Measurements from ENCODE around the gene AK4. TPM values are rescaled to one million over a fixed set of nuclear protein-coding genes. Genes with fewer than 3 reads are reported as not detected.

The AK4 gene
- total RNA-seq, 1 experiment from 2014 or later = 180 TPM

DNA sequence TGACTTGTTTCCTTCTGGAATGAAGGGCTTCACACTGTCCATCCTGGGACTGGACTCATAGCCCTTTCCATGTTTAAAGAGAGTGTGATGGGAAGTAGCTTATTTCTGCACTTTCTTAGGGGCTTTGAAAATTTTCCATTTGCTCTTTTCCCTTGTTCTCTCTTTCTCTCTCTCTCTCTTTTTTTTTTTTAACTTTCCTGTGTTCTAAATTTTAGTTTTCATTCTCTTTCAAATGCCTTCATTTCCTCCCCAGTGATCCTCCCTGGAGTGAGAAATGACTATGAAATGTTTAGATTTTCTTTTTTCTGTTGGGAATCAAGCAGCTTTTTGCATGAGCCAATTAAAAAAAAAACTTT is 2.1 kb downstream of the AK4 start:
- CTCF ChIA-PET = interaction anchor here (0.8 kb wide), 1 partner anchor 22 kb away, joined by 6 read pairs; no protein-coding TSS in a partner anchor
- Mint-ChIP-seq H3K27me3 (ENCODE audit: low read depth) (peaks cover 8% of the 10 kb centered on the region), H3K36me3 (peaks cover 10% of the 10 kb centered on the region)

DNA sequence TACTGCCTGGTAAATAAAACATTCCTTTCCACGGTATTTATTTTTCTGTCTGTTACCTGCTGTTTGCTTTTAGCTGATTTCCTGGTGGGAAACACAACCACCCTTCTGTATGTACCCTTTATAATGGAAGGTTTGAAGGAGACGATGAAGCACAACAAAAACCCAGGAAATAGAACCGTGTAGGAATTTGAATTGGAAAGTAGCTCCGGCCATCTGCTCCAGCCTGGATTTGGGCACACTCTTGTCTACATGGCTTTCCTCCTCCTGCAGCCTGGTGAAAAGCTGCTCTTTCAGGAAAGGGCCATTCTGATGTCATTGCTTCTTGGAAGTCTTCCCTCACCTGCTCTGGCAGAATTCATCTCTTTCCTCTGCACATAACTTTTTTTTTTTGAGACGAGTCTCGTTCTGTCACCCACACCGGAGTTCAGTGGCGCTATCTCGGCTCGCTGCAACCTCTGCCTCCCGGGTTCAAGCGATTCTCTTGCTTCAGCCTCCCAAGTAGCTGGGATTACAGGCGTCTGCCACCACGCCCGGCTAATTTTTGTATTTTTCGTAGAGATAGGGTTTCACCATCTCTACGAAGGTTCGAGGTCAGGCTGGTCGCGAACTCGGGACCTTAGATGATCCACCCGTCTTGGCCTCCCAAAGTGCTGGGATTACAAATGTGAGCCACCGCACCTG is 2.7 kb downstream of the AK4 start:
- peaks cover 2% of the 10 kb centered on the region for H3K27me3 Mint-ChIP-seq (ENCODE audit: low read depth)
- peaks cover 10% of the 10 kb centered on the region for H3K36me3 Mint-ChIP-seq
- H3K9me3 Mint-ChIP-seq = no peaks in the 10 kb centered on the region
- POLR2A ChIA-PET = interaction anchor here (1.4 kb wide), 1 partner anchor 85 kb away, joined by 3 read pairs; no protein-coding TSS in a partner anchor
- H3K27ac Mint-ChIP-seq = peak overlapping the region; percentile 94
- H3K4me1 Mint-ChIP-seq = peaks cover 67% of the 10 kb centered on the region
- CTCF ChIA-PET = interaction anchor here (0.7 to 1.2 kb wide), 3 partner anchors 22 to 76 kb away, joined by 3 to 6 read pairs (median 6); no protein-coding TSS in a partner anchor
- DNase-seq (ENCODE audit: low spot score) = no peak
- ATAC-seq = peak; percentile 11
- peak overlapping the region; percentile 88 for H3K4me3 Mint-ChIP-seq
- TF ChIP-seq TEAD1 (CRISPR knock-in tag; IDR thresholded peaks at IDR 0.05) (peak; percentile 27; the same call in 1 of the 2 replicates), ZNF512 (CRISPR knock-in tag; IDR thresholded peaks at IDR 0.05; ENCODE audit: borderline replicate concordance) (no peak), ZBTB21 (CRISPR knock-in tag; IDR thresholded peaks at IDR 0.05; ENCODE audit: borderline replicate concordance) (no peak), SP1 (CRISPR knock-in tag; conservative IDR thresholded peaks at IDR 0.05) (0 out of 2 replicates have a peak, but pooled peaks have one; percentile 14), E2F4 (CRISPR knock-in tag; IDR thresholded peaks at IDR 0.05; ENCODE audit: borderline replicate concordance, low read depth) (no peak), USF1 (CRISPR knock-in tag; IDR thresholded peaks at IDR 0.05) (no peak)
- TF ChIP-seq, protein P1, sequence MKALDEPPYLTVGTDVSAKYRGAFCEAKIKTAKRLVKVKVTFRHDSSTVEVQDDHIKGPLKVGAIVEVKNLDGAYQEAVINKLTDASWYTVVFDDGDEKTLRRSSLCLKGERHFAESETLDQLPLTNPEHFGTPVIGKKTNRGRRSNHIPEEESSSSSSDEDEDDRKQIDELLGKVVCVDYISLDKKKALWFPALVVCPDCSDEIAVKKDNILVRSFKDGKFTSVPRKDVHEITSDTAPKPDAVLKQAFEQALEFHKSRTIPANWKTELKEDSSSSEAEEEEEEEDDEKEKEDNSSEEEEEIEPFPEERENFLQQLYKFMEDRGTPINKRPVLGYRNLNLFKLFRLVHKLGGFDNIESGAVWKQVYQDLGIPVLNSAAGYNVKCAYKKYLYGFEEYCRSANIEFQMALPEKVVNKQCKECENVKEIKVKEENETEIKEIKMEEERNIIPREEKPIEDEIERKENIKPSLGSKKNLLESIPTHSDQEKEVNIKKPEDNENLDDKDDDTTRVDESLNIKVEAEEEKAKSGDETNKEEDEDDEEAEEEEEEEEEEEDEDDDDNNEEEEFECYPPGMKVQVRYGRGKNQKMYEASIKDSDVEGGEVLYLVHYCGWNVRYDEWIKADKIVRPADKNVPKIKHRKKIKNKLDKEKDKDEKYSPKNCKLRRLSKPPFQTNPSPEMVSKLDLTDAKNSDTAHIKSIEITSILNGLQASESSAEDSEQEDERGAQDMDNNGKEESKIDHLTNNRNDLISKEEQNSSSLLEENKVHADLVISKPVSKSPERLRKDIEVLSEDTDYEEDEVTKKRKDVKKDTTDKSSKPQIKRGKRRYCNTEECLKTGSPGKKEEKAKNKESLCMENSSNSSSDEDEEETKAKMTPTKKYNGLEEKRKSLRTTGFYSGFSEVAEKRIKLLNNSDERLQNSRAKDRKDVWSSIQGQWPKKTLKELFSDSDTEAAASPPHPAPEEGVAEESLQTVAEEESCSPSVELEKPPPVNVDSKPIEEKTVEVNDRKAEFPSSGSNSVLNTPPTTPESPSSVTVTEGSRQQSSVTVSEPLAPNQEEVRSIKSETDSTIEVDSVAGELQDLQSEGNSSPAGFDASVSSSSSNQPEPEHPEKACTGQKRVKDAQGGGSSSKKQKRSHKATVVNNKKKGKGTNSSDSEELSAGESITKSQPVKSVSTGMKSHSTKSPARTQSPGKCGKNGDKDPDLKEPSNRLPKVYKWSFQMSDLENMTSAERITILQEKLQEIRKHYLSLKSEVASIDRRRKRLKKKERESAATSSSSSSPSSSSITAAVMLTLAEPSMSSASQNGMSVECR (CRISPR knock-in tag; IDR thresholded peaks at IDR 0.05; ENCODE audit: borderline replicate concordance) = no peak
- TF ChIP-seq, protein P2, sequence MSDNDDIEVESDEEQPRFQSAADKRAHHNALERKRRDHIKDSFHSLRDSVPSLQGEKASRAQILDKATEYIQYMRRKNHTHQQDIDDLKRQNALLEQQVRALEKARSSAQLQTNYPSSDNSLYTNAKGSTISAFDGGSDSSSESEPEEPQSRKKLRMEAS (CRISPR knock-in tag; IDR thresholded peaks at IDR 0.05) = no peak

More for the DNA sequence above, 2.1 kb downstream of the AK4 start:
- POLR2A ChIA-PET = interaction anchor here (1.4 kb wide), 1 partner anchor 84 kb away, joined by 3 read pairs; no protein-coding TSS in a partner anchor
- peak overlapping the region; percentile 94 for H3K27ac Mint-ChIP-seq
- H3K9me3 Mint-ChIP-seq = no peaks in the 10 kb centered on the region
- ATAC-seq (no peak), DNase-seq (ENCODE audit: low spot score) (no peak)
- TF ChIP-seq ESRRA (CRISPR knock-in tag; IDR thresholded peaks at IDR 0.05; ENCODE audit: borderline replicate concordance) = no peak
- no peak for TF ChIP-seq MXD4 (CRISPR knock-in tag; IDR thresholded peaks at IDR 0.05; ENCODE audit: borderline replicate concordance)
- no peak for TF ChIP-seq OVOL2 (CRISPR knock-in tag; IDR thresholded peaks at IDR 0.05; ENCODE audit: borderline replicate concordance)
- TF ChIP-seq, protein P3, sequence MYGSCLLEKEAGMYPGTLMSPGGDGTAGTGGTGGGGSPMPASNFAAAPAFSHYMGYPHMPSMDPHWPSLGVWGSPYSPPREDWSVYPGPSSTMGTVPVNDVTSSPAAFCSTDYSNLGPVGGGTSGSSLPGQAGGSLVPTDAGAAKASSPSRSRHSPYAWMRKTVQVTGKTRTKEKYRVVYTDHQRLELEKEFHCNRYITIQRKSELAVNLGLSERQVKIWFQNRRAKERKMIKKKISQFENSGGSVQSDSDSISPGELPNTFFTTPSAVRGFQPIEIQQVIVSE (CRISPR knock-in tag; IDR thresholded peaks at IDR 0.05; ENCODE audit: borderline replicate concordance) = no peak
- TF ChIP-seq RELA (CRISPR knock-in tag; IDR thresholded peaks at IDR 0.05; ENCODE audit: borderline replicate concordance) = no peak
- TF ChIP-seq SOX15 (CRISPR knock-in tag; IDR thresholded peaks at IDR 0.05) = no peak
- no peak for TF ChIP-seq ZNF317 (CRISPR knock-in tag; IDR thresholded peaks at IDR 0.05; ENCODE audit: borderline replicate concordance, low read depth)
- TF ChIP-seq, protein P4, sequence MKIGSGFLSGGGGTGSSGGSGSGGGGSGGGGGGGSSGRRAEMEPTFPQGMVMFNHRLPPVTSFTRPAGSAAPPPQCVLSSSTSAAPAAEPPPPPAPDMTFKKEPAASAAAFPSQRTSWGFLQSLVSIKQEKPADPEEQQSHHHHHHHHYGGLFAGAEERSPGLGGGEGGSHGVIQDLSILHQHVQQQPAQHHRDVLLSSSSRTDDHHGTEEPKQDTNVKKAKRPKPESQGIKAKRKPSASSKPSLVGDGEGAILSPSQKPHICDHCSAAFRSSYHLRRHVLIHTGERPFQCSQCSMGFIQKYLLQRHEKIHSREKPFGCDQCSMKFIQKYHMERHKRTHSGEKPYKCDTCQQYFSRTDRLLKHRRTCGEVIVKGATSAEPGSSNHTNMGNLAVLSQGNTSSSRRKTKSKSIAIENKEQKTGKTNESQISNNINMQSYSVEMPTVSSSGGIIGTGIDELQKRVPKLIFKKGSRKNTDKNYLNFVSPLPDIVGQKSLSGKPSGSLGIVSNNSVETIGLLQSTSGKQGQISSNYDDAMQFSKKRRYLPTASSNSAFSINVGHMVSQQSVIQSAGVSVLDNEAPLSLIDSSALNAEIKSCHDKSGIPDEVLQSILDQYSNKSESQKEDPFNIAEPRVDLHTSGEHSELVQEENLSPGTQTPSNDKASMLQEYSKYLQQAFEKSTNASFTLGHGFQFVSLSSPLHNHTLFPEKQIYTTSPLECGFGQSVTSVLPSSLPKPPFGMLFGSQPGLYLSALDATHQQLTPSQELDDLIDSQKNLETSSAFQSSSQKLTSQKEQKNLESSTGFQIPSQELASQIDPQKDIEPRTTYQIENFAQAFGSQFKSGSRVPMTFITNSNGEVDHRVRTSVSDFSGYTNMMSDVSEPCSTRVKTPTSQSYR (CRISPR knock-in tag; IDR thresholded peaks at IDR 0.05) = no peak
- no peak for TF ChIP-seq NFYB (CRISPR knock-in tag; conservative IDR thresholded peaks at IDR 0.05; ENCODE audit: low read depth)
- no peak for TF ChIP-seq PRRX2 (CRISPR knock-in tag; IDR thresholded peaks at IDR 0.05)
- TF ChIP-seq ZNF396 (CRISPR knock-in tag; IDR thresholded peaks at IDR 0.05; ENCODE audit: borderline replicate concordance) = no peak
- TF ChIP-seq CTCF (IDR thresholded peaks at IDR 0.05) = no peak
- TF ChIP-seq NFE2L1 (CRISPR knock-in tag; IDR thresholded peaks at IDR 0.05) = no peak
- H3K4me3 Mint-ChIP-seq = peak overlapping the region; percentile 88
- H3K4me1 Mint-ChIP-seq = peaks cover 73% of the 10 kb centered on the region
